ENCODE measurements around the gene DMBX1.

The DMBX1 gene

DNA sequence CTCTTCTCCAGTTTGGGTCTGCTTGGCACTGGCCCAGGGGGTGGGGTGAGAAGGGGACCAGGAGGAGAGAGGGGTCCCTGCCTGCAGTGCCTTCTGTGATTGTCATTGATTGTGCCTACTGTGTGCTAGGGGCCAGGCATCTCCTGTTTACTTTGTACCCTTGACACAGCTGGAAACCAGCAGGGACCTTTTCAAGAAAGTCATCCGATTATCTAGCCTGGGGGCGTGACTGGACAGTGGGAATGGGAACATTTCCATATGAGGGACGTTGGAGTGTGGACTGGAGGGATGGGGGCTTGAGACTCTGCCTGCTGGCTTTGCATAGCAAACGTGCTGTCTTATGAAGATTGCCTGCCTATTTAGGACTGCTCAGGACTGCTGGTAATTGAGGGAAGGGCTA is 19.8 kb upstream of the DMBX1 start:
- peaks cover 52% of the 10 kb centered on the region for H3K27me3 Mint-ChIP-seq
- H3K9me3 Mint-ChIP-seq: no peaks in the 10 kb centered on the region
- H3K27ac Mint-ChIP-seq: no peak overlapping the region
- H3K36me3 Mint-ChIP-seq (ENCODE audit: low read depth): no peaks in the 10 kb centered on the region
- no peak for DNase-seq
- no peak overlapping the region for H3K4me3 Mint-ChIP-seq
- H3K4me1 Mint-ChIP-seq (ENCODE audit: low read depth): peaks cover 10% of the 10 kb centered on the region

DNA sequence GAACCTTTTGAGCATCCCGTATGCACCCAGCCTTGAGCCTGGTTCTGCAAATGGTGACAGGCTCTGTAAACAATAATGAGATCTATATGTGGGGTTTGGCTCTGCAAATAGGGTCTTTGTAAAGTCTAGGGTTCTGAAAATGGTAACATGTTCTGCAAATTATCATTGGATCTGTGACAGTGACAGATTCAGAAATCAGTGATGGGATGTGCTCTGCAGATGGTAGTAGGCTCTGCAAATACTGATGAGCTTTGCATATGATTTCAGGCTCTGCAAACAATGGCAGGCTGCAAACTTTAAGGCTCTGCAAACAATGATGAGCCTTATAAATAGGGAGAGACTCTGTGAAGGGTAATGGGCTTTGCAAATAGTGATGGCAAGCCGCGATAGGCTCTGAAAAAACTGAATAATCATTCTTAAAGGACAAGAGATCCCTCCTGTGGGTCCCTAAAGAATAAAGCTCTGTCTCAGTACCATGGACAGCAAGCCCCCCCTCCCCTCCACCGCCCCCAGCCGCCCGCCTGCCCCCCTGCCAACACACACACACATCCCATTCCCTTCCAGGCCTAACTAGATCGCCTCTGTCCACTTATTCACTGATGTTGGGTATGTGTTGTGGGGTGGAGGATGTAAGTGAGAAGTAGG is 17.7 kb upstream of the DMBX1 start:
- H3K4me1 Mint-ChIP-seq (ENCODE audit: low read depth): peaks cover 3% of the 10 kb centered on the region
- H3K9me3 Mint-ChIP-seq: no peaks in the 10 kb centered on the region
- no peaks in the 10 kb centered on the region for H3K36me3 Mint-ChIP-seq (ENCODE audit: low read depth)
- H3K27ac Mint-ChIP-seq: no peak overlapping the region
- H3K27me3 Mint-ChIP-seq: peaks cover 39% of the 10 kb centered on the region
- H3K4me3 Mint-ChIP-seq: no peak overlapping the region
- DNase-seq: no peak

DNA sequence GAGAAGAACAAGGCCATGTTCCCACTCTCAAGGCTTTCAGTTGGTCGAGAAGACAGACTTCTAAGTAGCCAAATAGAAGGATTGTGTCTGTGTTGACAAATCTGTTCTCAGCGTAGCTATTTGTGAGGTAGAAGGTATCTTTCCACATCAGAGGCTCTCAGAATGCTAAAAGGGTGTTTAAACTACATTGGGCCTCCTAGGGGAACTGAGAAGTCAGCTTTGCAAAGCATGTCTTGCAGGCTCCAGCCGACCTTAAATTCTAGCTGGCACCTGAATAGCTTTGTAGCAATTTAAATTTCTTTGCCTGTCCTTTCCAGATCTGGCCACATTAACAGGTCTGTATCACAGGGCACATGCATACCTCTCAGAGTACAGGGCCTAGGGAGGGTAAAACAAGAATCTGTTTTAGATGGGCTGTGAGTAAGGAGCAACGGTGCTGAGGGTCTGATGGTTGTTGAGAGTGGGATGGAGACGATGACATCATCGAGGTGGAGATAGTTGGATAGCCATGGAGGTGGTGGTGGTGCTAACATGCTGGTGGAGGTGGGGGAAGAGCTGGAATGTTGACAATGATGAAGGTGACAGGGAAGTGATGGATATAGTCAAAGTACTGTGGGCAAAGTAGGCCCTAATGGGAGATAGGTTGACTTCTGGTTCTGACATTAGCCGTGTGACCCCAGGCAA is 17.0 kb upstream of the DMBX1 start:
- peaks cover 32% of the 10 kb centered on the region for H3K27me3 Mint-ChIP-seq
- no peaks in the 10 kb centered on the region for H3K4me1 Mint-ChIP-seq (ENCODE audit: low read depth)
- no peaks in the 10 kb centered on the region for H3K9me3 Mint-ChIP-seq
- DNase-seq: no peak
- H3K4me3 Mint-ChIP-seq: no peak overlapping the region
- H3K36me3 Mint-ChIP-seq (ENCODE audit: low read depth): no peaks in the 10 kb centered on the region
- no peak overlapping the region for H3K27ac Mint-ChIP-seq

GRCh38 chr1:46473991-46474390 is 15.6 kb upstream of the DMBX1 start:
- Mint-ChIP-seq H3K4me1 (ENCODE audit: low read depth) (no peaks in the 10 kb centered on the region), H3K4me3 (no peak overlapping the region), H3K9me3 (no peaks in the 10 kb centered on the region), H3K27ac (no peak overlapping the region), H3K27me3 (peaks cover 28% of the 10 kb centered on the region), H3K36me3 (ENCODE audit: low read depth) (no peaks in the 10 kb centered on the region)
- no peak for DNase-seq

- peaks cover 32% of the 10 kb centered on the region for H3K27me3 Mint-ChIP-seq
- H3K27ac Mint-ChIP-seq: no peak overlapping the region
- no peaks in the 10 kb centered on the region for H3K36me3 Mint-ChIP-seq (ENCODE audit: low read depth)
- no peak overlapping the region for H3K4me3 Mint-ChIP-seq
- DNase-seq: no peak
- H3K9me3 Mint-ChIP-seq: no peaks in the 10 kb centered on the region
- H3K4me1 Mint-ChIP-seq (ENCODE audit: low read depth): no peaks in the 10 kb centered on the region
These were observed 15.1 kb upstream of the DMBX1 start for GRCh38 chr1:46474570-46474969.

GRCh38 chr1:46476673-46477072 is 13.0 kb upstream of the DMBX1 start:
- H3K4me3 Mint-ChIP-seq: no peak overlapping the region
- DNase-seq: no peak
- H3K27ac Mint-ChIP-seq: no peak overlapping the region
- peaks cover 35% of the 10 kb centered on the region for H3K27me3 Mint-ChIP-seq
- H3K4me1 Mint-ChIP-seq (ENCODE audit: low read depth): no peaks in the 10 kb centered on the region
- no peaks in the 10 kb centered on the region for H3K36me3 Mint-ChIP-seq (ENCODE audit: low read depth)
- H3K9me3 Mint-ChIP-seq: no peaks in the 10 kb centered on the region

GRCh38 chr1:46477153-46477929 is 12.3 kb upstream of the DMBX1 start:
- Mint-ChIP-seq H3K4me3 (no peak overlapping the region), H3K27ac (no peak overlapping the region), H3K9me3 (no peaks in the 10 kb centered on the region), H3K27me3 (peaks cover 40% of the 10 kb centered on the region), H3K4me1 (ENCODE audit: low read depth) (no peaks in the 10 kb centered on the region), H3K36me3 (ENCODE audit: low read depth) (no peaks in the 10 kb centered on the region)
- peak; percentile 86 for DNase-seq

GRCh38 chr1:46478721-46479485 is 10.7 kb upstream of the DMBX1 start:
- H3K27me3 Mint-ChIP-seq: peaks cover 50% of the 10 kb centered on the region
- no peak overlapping the region for H3K27ac Mint-ChIP-seq
- DNase-seq: no peak
- H3K9me3 Mint-ChIP-seq: no peaks in the 10 kb centered on the region
- H3K4me1 Mint-ChIP-seq (ENCODE audit: low read depth): no peaks in the 10 kb centered on the region
- H3K36me3 Mint-ChIP-seq (ENCODE audit: low read depth): no peaks in the 10 kb centered on the region
- H3K4me3 Mint-ChIP-seq: no peak overlapping the region

- H3K4me3 Mint-ChIP-seq: no peak overlapping the region
- H3K27ac Mint-ChIP-seq: no peak overlapping the region
- H3K4me1 Mint-ChIP-seq (ENCODE audit: low read depth): no peaks in the 10 kb centered on the region
- H3K9me3 Mint-ChIP-seq: no peaks in the 10 kb centered on the region
- H3K27me3 Mint-ChIP-seq: peaks cover 52% of the 10 kb centered on the region
- no peaks in the 10 kb centered on the region for H3K36me3 Mint-ChIP-seq (ENCODE audit: low read depth)
- DNase-seq: no peak
These were observed 9.8 kb upstream of the DMBX1 start for GRCh38 chr1:46479744-46480350.

GRCh38 chr1:46480959-46481646 is 8.5 kb upstream of the DMBX1 start:
- Mint-ChIP-seq H3K27ac (no peak overlapping the region), H3K9me3 (no peaks in the 10 kb centered on the region), H3K4me1 (ENCODE audit: low read depth) (no peaks in the 10 kb centered on the region), H3K36me3 (ENCODE audit: low read depth) (no peaks in the 10 kb centered on the region), H3K4me3 (no peak overlapping the region), H3K27me3 (peaks cover 60% of the 10 kb centered on the region)
- no peak for DNase-seq

GRCh38 chr1:46481961-46482360 is 7.7 kb upstream of the DMBX1 start:
- Mint-ChIP-seq H3K27me3 (peaks cover 69% of the 10 kb centered on the region), H3K36me3 (ENCODE audit: low read depth) (no peaks in the 10 kb centered on the region)

GRCh38 chr1:46483589-46483988 is 6.0 kb upstream of the DMBX1 start:
- Mint-ChIP-seq H3K27me3 (peaks cover 81% of the 10 kb centered on the region), H3K4me3 (no peak overlapping the region), H3K27ac (no peak overlapping the region), H3K9me3 (no peaks in the 10 kb centered on the region), H3K4me1 (ENCODE audit: low read depth) (peaks cover 4% of the 10 kb centered on the region), H3K36me3 (ENCODE audit: low read depth) (no peaks in the 10 kb centered on the region)
- DNase-seq: no peak

More at GRCh38 chr1:46481961-46482360, 7.7 kb upstream of the DMBX1 start:
- H3K4me1 Mint-ChIP-seq (ENCODE audit: low read depth): no peaks in the 10 kb centered on the region
- DNase-seq: no peak
- no peaks in the 10 kb centered on the region for H3K9me3 Mint-ChIP-seq
- no peak overlapping the region for H3K27ac Mint-ChIP-seq
- no peak overlapping the region for H3K4me3 Mint-ChIP-seq

- H3K4me3 Mint-ChIP-seq: no peak overlapping the region
- DNase-seq: no peak
- peaks cover 89% of the 10 kb centered on the region for H3K27me3 Mint-ChIP-seq
- no peaks in the 10 kb centered on the region for H3K9me3 Mint-ChIP-seq
- no peaks in the 10 kb centered on the region for H3K36me3 Mint-ChIP-seq (ENCODE audit: low read depth)
- H3K4me1 Mint-ChIP-seq (ENCODE audit: low read depth): peaks cover 16% of the 10 kb centered on the region
- H3K27ac Mint-ChIP-seq: no peak overlapping the region
These were observed 4.7 kb upstream of the DMBX1 start for GRCh38 chr1:46484783-46485490.

All from activated T-cell treated with anti-CD3 and anti-CD28 coated beads, Interleukin-2, amount 50 U/mL, for 24 hours (primary cell).